Heart right ventricle (tissue), 16 donors: ENCODE results near the gene GPC3. TPM values are rescaled to one million over a fixed set of nuclear protein-coding genes. Genes with fewer than 3 reads are reported as not detected.

Experiments
- ATAC-seq, 8 donors: fragments of 200-7000 bp; cut with Tn5 transposase; one replicate each; pipeline ENCODE4 v1.9.1; 2020; ENCODE audit warnings: mild to moderate bottlenecking in 8 of 8, moderate library complexity in 8 of 8, moderate number of reproducible peaks in 1 of 8
- DNase-seq, 2 donors: peaks; one replicate each; pipeline ENCODE4 v3.0.0-alpha.2; 2020
- H3K27ac ChIP-seq, 10 donors: fragments of 200-600 bp; sonication (generic) in 2 of 10; one replicate each; pipeline versions ENCODE4 v1.5.0 to v1.8.0; 2020 to 2022; ENCODE audit warnings: mild to moderate bottlenecking in 3 of 10
- H3K27me3 ChIP-seq, 7 donors: fragments of 200-600 bp; one replicate each; pipeline ENCODE4 v1.8.0; 2021 to 2022; ENCODE audit warnings: mild to moderate bottlenecking in 2 of 7
- H3K36me3 ChIP-seq, 9 donors: fragments of 200-600 bp; sonication (generic) in 1 of 9; one replicate each; pipeline versions ENCODE4 v1.5.0 to v1.8.0; 2020 to 2022; ENCODE audit warnings: mild to moderate bottlenecking in 2 of 9
- H3K4me1 ChIP-seq, 9 donors: fragments of 200-600 bp; sonication (generic) in 1 of 9; one replicate each; pipeline versions ENCODE4 v1.5.0 to v1.8.0; 2020 to 2022; ENCODE audit warnings: mild to moderate bottlenecking in 4 of 9
- H3K4me3 ChIP-seq, 10 donors: fragments of 200-600 bp; sonication (generic) in 2 of 10; one replicate each; pipeline versions ENCODE4 v1.5.0 to v1.8.0; 2020 to 2022; ENCODE audit warnings: mild to moderate bottlenecking in 7 of 10, moderate library complexity in 2 of 10
- H3K9me3 ChIP-seq, 11 donors: fragments of 200-600 bp in 10 of 11; sonication (generic) in 2 of 11; one replicate each; pipeline versions ENCODE4 v1.5.0 to v1.8.0; 2013 to 2022; ENCODE audit warnings: mild to moderate bottlenecking in 2 of 11, control low read depth in 1 of 11, moderate library complexity in 1 of 11
- WGBS, 2 donors: extraction: QIAGEN DNeasy Blood & Tissue Kit; methylation state at CpG; one replicate each; pipeline ENCODE4 v1.1.7; 2013; ENCODE audit warnings: inconsistent platforms in 1 of 2; 5-methylcytosine and 5-hydroxymethylcytosine counted together
- intact Hi-C, 10 donors: fragments of 100-400 bp; cut with DNase I; formaldehyde crosslinking; loops; one replicate each; pipeline versions ENCODE4 v1.11.1 to v1.14.2; 2022
- polyA plus RNA-seq, 2 donors: library from polyadenylated mRNA; stranded (reverse); fragments of 200-250 nt; gene quantifications; one replicate each; pipeline ENCODE4 v1.2.3, GENCODE V29; 2013
- total RNA-seq, 10 donors: library from RNA; stranded (reverse); fragmentation: NEBNext Ultra II Directional in 3 of 10; extraction: Animal tissue kit (Norgen Biotek cat#: 25700) in 3 of 10; gene quantifications; one replicate each; pipeline versions ENCODE4 v1.2.1 to v1.2.4, GENCODE V29; 2021 to 2023
- TF ChIP-seq, protein P1 (sequence below), 9 donors: fragments of 200-600 bp; sonication (generic) in 2 of 9; IDR thresholded peaks; one replicate each; pipeline versions ENCODE4 v1.5.0 to v1.8.0; 2021 to 2022; ENCODE audit warnings: antibody characterized with exemption in 9 of 9, mild to moderate bottlenecking in 5 of 9, moderate library complexity in 1 of 9
- donor health status: Arrhythmogenic right ventricular cardiomyopathy.
- donor health status: ischemic (EF 13 %, LVEDD 7.1; RV severe dilation, severe dysfunction).
- donor health status: healthy with polysubstance abuse.
- donor health status: DM: no; HTN: yes; CAD: no.
- donor health status: DM: no; HTN: no; CAD: no.
- donor health status: ischemic (EF 25% LVEDD 6.9; RV normal size, moderate dysfunction).
- donor health status: ischemic (EF 25% LVEDD 5.7; RV mildly dilated, moderate dysfunction).
- donor health status: healthy.
- donor health status: DM: yes; HTN: yes; CAD: no.
- donor health status: Ischemic cardiomyopathy.
- donor health status: ischemic (EF 35%, LVEDD 5.7; RV mildly dilated, moderate dysfunction).
- donor health status: nonischemic (EF 11% LVEDD 7.7; RV severe dilation, severe dysfunction).
- donor health status: DM: yes; HTN: yes; CAD: no.
- donor health status: PGD.
- donor health status: ischemic (EF 29% LVEDD 5.4; RV normal size, mild dysfunction).
- donor health status: nonischemic (EF 23%, LVEDD 6.1; RV moderate dilation, normal function).

The GPC3 gene
- total and polyA plus RNA-seq, 12 donors, result 0.66 to 5.6 (median 3.4) TPM

DNA sequence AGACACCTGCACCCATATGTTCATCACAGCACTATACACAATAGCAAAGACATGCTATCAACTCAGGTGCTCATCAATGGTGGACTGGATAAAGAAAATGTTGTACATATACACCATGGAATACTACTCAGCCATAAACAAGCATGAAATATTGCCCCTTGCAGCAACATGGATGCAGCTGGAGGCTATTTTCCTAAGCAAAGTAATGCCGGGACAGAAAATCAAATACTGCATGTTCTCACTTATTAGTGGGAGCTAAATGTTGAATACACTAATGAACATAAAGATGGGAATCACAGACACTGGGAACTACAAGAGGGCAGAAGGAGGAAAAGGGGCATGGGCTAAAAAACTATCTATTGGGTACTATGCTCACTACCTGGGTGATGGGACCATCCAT, 278.5 kb downstream of the GPC3 start:
- WGBS, 2 donors, result 88 to 100% methylated on average over 1 of the region's 1 CpG
- peaks cover 0 to 60% (median 0%) of the 10 kb centered on the region in 7 donors for H3K27me3 ChIP-seq
- ATAC-seq (no peak), DNase-seq (no peak)
- no peak overlapping the region for H3K27ac ChIP-seq
- no peaks in the 10 kb centered on the region for H3K36me3 ChIP-seq
- H3K4me3 ChIP-seq, result no peak overlapping the region
- intact Hi-C loops, result no loop called here
- H3K9me3 ChIP-seq, result no peaks in the 10 kb centered on the region
- no peaks in the 10 kb centered on the region for H3K4me1 ChIP-seq
- TF ChIP-seq, protein P1, sequence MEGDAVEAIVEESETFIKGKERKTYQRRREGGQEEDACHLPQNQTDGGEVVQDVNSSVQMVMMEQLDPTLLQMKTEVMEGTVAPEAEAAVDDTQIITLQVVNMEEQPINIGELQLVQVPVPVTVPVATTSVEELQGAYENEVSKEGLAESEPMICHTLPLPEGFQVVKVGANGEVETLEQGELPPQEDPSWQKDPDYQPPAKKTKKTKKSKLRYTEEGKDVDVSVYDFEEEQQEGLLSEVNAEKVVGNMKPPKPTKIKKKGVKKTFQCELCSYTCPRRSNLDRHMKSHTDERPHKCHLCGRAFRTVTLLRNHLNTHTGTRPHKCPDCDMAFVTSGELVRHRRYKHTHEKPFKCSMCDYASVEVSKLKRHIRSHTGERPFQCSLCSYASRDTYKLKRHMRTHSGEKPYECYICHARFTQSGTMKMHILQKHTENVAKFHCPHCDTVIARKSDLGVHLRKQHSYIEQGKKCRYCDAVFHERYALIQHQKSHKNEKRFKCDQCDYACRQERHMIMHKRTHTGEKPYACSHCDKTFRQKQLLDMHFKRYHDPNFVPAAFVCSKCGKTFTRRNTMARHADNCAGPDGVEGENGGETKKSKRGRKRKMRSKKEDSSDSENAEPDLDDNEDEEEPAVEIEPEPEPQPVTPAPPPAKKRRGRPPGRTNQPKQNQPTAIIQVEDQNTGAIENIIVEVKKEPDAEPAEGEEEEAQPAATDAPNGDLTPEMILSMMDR (IDR thresholded peaks at IDR 0.05), result no peak

- TF ChIP-seq, protein P1 (IDR thresholded peaks at IDR 0.05), result no peak
- H3K9me3 ChIP-seq, result no peaks in the 10 kb centered on the region
- intact Hi-C loops, result no loop called here
- no peaks in the 10 kb centered on the region for H3K36me3 ChIP-seq
- no peak overlapping the region for H3K27ac ChIP-seq
- no peak for DNase-seq
- H3K27me3 ChIP-seq, result peaks cover 0 to 66% (median 0%) of the 10 kb centered on the region in 7 donors
- ATAC-seq, result no peak
- H3K4me3 ChIP-seq, result no peak overlapping the region
- no peaks in the 10 kb centered on the region for H3K4me1 ChIP-seq
These were observed 283.2 kb downstream of the GPC3 start for GRCh38 chrX:133702230-133702629.

DNA sequence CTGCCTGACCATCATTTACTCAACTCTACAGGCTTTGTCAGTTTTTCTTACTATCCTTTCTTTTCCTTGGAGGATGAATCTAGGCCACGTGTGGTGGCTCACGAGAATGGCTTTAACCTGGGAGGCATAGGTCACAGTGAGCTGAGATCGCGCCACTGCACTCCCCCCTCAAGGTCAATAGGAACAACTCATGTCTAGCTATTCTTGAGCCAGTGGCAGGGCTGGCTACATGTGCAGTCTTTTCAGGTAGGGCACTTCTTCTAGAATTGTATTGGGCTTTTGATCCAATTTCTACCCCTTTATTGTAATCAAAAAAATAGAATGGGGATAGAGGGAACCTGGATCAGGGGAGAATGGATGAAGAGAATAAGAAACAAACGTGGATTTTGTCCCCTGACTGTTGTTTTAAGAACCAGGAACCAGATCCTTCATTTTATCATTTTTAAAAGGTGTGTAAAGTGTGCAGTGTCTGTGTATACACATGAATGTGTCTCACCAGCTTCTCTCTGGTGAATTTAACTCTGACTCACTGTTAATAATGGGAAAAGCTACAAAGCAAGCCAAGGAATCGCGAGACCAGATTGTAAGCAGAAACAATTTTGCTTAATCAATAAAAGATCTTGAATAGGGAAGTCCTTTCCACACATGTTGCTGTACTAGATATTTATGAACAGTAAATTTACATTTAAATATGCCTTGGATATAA, 286.2 kb downstream of the GPC3 start:
- TF ChIP-seq, protein P1 (IDR thresholded peaks at IDR 0.05), result no peak
- DNase-seq, result no peak
- intact Hi-C loops, result no loop called here
- peaks cover 0 to 76% (median 0%) of the 10 kb centered on the region in 7 donors for H3K27me3 ChIP-seq
- WGBS, 2 donors, result 87 to 90% methylated on average over 7 of the region's 7 CpGs
- H3K9me3 ChIP-seq, result no peaks in the 10 kb centered on the region
- no peaks in the 10 kb centered on the region for H3K36me3 ChIP-seq
- H3K4me3 ChIP-seq, result no peak overlapping the region
- ATAC-seq, result no peak
- no peaks in the 10 kb centered on the region for H3K4me1 ChIP-seq
- no peak overlapping the region for H3K27ac ChIP-seq

- ATAC-seq (no peak), DNase-seq (no peak)
- Histone ChIP-seq H3K36me3 (no peaks in the 10 kb centered on the region), H3K4me3 (no peak overlapping the region), H3K9me3 (no peaks in the 10 kb centered on the region), H3K4me1 (no peaks in the 10 kb centered on the region), H3K27ac (no peak overlapping the region), H3K27me3 (peaks cover 0 to 81% (median 0%) of the 10 kb centered on the region in 7 donors)
- TF ChIP-seq, protein P1 (IDR thresholded peaks at IDR 0.05), result peak in 3 of 9 donors; percentile 17 to 34 (median 19)
- 45 to 49% methylated on average over 2 of the region's 2 CpGs for WGBS, 2 donors
- intact Hi-C loops, result no loop called here
These were observed 287.1 kb downstream of the GPC3 start for GRCh38 chrX:133698298-133698697.
